ENCODE results near the gene ST6GALNAC6. TPM values are rescaled to one million over a fixed set of nuclear protein-coding genes. Genes with fewer than 3 reads are reported as not detected.

The ST6GALNAC6 gene
- total and polyA plus RNA-seq, 11 donors = 28.4 to 75.9 (median 43.2) TPM

DNA sequence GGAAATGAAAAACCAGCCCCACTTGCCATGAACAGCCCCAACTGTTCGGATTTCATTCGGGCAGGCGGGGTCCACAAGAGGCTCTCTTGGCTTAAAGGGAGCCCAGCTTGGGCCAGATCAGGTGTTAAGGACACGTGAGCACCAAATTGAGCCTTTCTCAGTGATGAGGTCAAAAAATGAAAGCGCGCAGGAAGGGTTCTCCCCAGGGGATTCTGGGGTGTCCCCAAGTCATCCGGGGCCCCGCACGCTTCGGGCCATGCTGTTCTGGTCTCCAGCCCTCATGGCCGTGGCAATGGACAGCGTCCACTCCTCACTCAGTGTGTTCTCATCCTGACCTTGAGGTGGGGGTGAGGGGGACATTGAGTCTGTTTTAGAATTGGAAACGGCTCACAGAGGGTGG lies 32.9 kb downstream of the ST6GALNAC6 start:
- peak overlapping the region in 7 of 12 donors; percentile 76 to 89 (median 86) for H3K27ac ChIP-seq
- H3K27me3 ChIP-seq = no peaks in the 10 kb centered on the region
- no peaks in the 10 kb centered on the region for H3K9me3 ChIP-seq
- 90 to 94% (median 92%) methylated on average over 12 to 13 of the region's 13 CpGs for WGBS, 4 donors
- intact Hi-C loops (cut with DNase I) = loop anchor here in 3 of 10 donors (5.0 kb wide), 3 partner anchors 39 to 79 kb away; partner anchors contain the start of genes CDK9 (in 1 of the 3) and FPGS (in 1 of the 3)
- H3K36me3 ChIP-seq = peaks cover 0 to 43% (median 30%) of the 10 kb centered on the region in 9 donors
- peak in 1 of 5 donors; percentile 24 for DNase-seq
- peaks cover 14 to 58% (median 43%) of the 10 kb centered on the region in 12 donors for H3K4me1 ChIP-seq
- TF ChIP-seq POLR2A (IDR thresholded peaks at IDR 0.05) = no peak
- TF ChIP-seq, protein P1, sequence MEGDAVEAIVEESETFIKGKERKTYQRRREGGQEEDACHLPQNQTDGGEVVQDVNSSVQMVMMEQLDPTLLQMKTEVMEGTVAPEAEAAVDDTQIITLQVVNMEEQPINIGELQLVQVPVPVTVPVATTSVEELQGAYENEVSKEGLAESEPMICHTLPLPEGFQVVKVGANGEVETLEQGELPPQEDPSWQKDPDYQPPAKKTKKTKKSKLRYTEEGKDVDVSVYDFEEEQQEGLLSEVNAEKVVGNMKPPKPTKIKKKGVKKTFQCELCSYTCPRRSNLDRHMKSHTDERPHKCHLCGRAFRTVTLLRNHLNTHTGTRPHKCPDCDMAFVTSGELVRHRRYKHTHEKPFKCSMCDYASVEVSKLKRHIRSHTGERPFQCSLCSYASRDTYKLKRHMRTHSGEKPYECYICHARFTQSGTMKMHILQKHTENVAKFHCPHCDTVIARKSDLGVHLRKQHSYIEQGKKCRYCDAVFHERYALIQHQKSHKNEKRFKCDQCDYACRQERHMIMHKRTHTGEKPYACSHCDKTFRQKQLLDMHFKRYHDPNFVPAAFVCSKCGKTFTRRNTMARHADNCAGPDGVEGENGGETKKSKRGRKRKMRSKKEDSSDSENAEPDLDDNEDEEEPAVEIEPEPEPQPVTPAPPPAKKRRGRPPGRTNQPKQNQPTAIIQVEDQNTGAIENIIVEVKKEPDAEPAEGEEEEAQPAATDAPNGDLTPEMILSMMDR (IDR thresholded peaks at IDR 0.05) = no peak
- ATAC-seq = no peak
- H3K4me3 ChIP-seq = no peak overlapping the region

DNA sequence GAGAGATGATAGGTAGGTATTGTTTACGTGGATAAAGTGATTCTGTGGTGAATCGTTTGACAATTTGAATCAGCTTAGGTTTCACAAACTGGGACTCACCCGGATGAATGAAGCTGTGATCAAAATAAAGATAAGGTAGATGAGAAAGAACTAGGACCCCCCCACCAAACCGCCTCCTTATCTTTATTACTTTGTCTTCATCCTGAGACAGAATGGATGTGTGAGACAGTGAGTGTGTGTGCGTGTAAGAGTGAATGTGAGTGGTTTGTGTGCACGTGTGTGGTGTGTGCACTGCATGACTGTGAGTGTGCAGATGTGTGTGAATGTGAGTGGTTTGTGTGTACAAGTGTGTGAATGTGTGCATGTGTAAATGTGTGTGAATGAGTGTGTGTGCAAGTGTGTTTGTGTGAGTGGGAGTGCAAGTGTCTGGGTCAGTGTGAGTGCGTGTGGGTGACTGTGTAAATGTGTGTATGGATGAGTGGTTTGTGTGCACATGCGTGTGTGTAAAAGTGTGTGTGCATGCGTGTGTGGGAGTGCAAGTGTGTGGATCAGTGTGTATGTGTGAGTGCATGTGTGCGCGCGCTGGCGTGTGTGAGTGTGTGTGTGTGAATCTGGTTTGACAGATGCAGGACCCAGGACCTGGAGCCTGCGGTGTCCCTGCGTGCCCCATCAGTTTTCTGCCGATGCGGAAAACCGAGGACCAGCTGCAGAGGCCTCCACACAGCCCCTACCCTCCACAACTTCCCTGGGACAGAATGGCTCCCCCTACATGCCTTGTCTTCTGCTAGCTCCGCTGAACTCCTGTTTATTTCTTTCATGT lies 33.5 kb downstream of the ST6GALNAC6 start:
- H3K27me3 ChIP-seq = no peaks in the 10 kb centered on the region
- no peak for ATAC-seq
- peak overlapping the region in 5 of 12 donors; percentile 76 to 89 (median 87) for H3K27ac ChIP-seq
- H3K4me1 ChIP-seq = peaks cover 14 to 65% (median 50%) of the 10 kb centered on the region in 12 donors
- peak in 1 of 5 donors; percentile 24 for DNase-seq
- no peak for TF ChIP-seq POLR2A (IDR thresholded peaks at IDR 0.05)
- TF ChIP-seq, protein P1 (IDR thresholded peaks at IDR 0.05) = no peak
- H3K4me3 ChIP-seq = no peak overlapping the region
- 77 to 80% (median 79%) methylated on average over 19 of the region's 19 CpGs for WGBS, 4 donors
- peaks cover 0 to 36% (median 24%) of the 10 kb centered on the region in 9 donors for H3K36me3 ChIP-seq
- intact Hi-C loops (cut with DNase I) = loop anchor here in 3 of 10 donors (5.0 kb wide), 3 partner anchors 39 to 79 kb away; partner anchors contain the start of genes CDK9 (in 1 of the 3) and FPGS (in 1 of the 3)
- H3K9me3 ChIP-seq = no peaks in the 10 kb centered on the region

DNA sequence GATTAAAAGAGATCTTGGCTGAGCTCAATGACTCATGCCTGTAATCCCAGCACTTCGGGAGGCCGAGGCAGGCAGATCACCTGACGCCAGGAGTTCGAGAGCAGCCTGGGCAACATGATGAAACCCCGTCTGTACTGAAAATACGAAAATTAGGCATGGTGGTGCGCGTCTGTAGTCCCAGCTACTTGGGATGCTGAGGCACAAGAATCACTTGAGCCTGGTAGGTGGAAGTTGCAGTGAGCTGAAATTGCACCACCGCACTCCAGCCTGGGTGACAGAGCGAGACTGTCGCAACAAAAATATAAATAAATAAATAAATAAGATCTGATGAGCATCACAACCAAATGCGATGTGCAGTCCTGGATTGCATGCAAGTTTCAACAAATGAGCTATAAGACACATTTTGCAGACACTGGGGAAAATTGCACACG lies 36.2 kb downstream of the ST6GALNAC6 start:
- TF ChIP-seq, protein P1 (IDR thresholded peaks at IDR 0.05) = no peak
- no peak for TF ChIP-seq POLR2A (IDR thresholded peaks at IDR 0.05)
- WGBS, 4 donors = 75 to 84% (median 81%) methylated on average over 13 of the region's 13 CpGs
- Histone ChIP-seq H3K27ac (peak overlapping the region; percentile 80 to 98 (median 94)), H3K4me3 (no peak overlapping the region), H3K36me3 (peaks cover 0 to 17% (median 8%) of the 10 kb centered on the region in 9 donors), H3K9me3 (no peaks in the 10 kb centered on the region), H3K27me3 (no peaks in the 10 kb centered on the region), H3K4me1 (peaks cover 28 to 78% (median 62%) of the 10 kb centered on the region in 12 donors)
- intact Hi-C loops (cut with DNase I) = loop anchor here in 4 of 10 donors (5.0 kb wide), 2 partner anchors 36 to 76 kb away; partner anchors contain the start of gene CDK9 (in 1 of the 4)
- ATAC-seq = no peak
- peak in 1 of 5 donors; percentile 9 for DNase-seq

All from heart left ventricle (tissue), 16 donors.